Measurements from ENCODE around the gene TMEM186.
"Not testable (repeated sequence)": the region's sequence is repeated elsewhere in the genome, so short reads cannot be mapped to it uniquely, and the experiment has no call there.

TMEM186 gene

DNA sequence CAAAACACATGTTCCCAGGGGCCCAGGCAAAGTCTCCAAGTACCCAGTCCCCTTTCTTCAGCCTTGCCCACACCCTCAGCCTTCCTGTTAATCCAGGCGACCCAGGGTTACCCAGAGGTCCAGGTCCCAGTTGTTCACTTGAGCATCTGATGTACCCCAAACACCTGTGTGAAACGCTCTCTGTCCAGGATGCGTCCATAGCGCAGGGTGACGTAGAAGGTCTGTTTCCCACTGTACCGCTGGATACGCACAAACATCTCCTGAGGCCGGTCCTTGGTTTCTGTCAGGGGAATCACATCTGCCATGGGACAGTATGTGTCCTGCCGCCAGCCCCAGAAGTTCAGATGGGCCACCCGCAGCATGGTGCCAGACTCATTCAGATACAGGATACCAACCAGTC is 1.6 kb downstream of the TMEM186 start:
- Histone ChIP-seq H3K27me3 (ENCODE audit: insufficient read depth, low read length) (no peaks in the 10 kb centered on the region), H3K27ac (ENCODE audit: low read depth, low read length) (no peak overlapping the region), H3K4me1 (ENCODE audit: insufficient read depth, low read length) (peaks cover 12% of the 10 kb centered on the region), H3K9ac (ENCODE audit: low read depth, low read length) (no peak overlapping the region), H3K9me3 (ENCODE audit: insufficient read depth, low read depth, low read length) (no peaks in the 10 kb centered on the region), H3K4me3 (ENCODE audit: low read length) (no peak overlapping the region), H3K36me3 (ENCODE audit: insufficient read depth, low read length) (peaks cover 27% of the 10 kb centered on the region; the same call in 1 of the 2 replicates)
- WGBS: 96% methylated on average over 10 of the region's 10 CpGs

DNA sequence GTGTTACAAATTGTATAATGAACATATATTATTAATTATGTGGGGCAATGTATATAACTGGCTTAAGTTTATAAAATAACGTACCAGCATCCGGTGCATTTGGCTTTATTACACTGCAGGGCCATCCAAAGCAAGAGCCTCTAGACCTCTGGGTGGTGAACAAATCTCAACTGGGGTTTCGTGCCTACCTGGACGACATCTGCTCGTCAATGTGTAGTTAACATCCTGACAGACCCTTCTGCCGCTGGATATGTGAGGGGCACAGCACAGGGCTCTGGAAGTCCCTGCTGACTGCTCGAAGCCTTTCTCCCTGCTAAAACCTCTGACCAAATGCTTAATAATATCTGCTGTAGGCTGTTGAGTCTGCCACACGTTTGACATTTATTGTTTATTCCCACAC is 2.3 kb downstream of the TMEM186 start:
- H3K4me1 ChIP-seq (ENCODE audit: insufficient read depth, low read length): peaks cover 12% of the 10 kb centered on the region
- no peaks in the 10 kb centered on the region for H3K27me3 ChIP-seq (ENCODE audit: insufficient read depth, low read length)
- H3K27ac ChIP-seq (ENCODE audit: low read depth, low read length): no peak overlapping the region
- H3K4me3 ChIP-seq (ENCODE audit: low read length): no peak overlapping the region
- WGBS: 95% methylated on average over 8 of the region's 8 CpGs
- peaks cover 22% of the 10 kb centered on the region; the same call in 1 of the 2 replicates for H3K36me3 ChIP-seq (ENCODE audit: insufficient read depth, low read length)
- H3K9me3 ChIP-seq (ENCODE audit: insufficient read depth, low read depth, low read length): no peaks in the 10 kb centered on the region
- no peak overlapping the region for H3K9ac ChIP-seq (ENCODE audit: low read depth, low read length)

DNA sequence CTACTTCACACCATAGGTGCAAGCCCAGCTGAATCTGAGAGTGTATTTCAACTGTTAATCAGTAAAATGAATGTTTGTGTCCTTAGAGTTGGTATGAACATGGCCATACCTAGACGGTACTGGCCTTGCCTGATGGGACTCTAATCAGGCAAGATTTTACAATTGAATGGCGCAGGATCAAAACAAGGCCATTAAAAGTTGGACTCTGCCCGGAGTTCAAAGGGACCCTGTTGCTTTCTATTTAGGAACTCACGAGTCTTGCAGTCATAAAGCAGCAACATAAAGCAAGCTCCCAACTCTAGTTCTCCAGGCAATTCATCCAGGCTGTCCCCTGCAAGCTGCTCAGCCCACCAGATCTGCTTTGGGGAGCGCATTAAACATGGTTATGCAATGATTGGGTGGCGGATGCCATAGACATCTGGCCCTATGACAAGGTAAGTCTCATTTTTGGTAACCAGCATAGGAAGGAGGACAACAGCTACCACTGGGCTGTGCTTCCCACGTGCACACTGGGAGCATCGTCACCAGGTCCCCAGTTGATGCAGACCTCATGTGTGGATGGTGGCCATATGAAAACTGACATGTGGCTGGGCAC is 8.8 kb downstream of the TMEM186 start:
- Histone ChIP-seq H3K36me3 (ENCODE audit: insufficient read depth, low read length) (no peaks in the 10 kb centered on the region), H3K27me3 (ENCODE audit: insufficient read depth, low read length) (no peaks in the 10 kb centered on the region), H3K9ac (ENCODE audit: low read depth, low read length) (no peak overlapping the region), H3K9me3 (ENCODE audit: insufficient read depth, low read depth, low read length) (no peaks in the 10 kb centered on the region), H3K27ac (ENCODE audit: low read depth, low read length) (no peak overlapping the region), H3K4me1 (ENCODE audit: insufficient read depth, low read length) (no peaks in the 10 kb centered on the region), H3K4me3 (ENCODE audit: low read length) (no peak overlapping the region)
- 91% methylated on average over 8 of the region's 8 CpGs for WGBS

DNA sequence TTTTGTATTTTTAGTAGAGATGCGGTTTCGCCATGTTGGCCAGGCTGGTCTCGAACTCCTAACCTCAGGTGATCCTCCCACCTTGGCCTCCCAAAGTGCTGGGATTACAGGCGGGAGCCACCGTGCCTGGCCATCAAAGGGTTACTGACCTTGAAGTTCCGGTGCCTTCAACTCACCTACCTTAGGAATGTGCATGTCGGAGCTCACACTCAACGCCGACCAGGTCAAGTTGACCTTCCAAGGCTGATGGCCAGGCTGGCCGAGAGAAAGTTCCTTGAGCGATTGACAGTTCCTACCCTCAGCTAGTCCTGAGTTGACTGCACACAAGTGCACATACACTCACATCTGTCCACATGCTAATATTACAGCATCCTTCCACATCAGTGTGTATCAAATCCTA is 11.1 kb downstream of the TMEM186 start:
- WGBS: 90% methylated on average over 11 of the region's 11 CpGs
- not testable (repeated sequence) for H3K27me3 ChIP-seq (ENCODE audit: insufficient read depth, low read length); H3K9me3 ChIP-seq (ENCODE audit: insufficient read depth, low read depth, low read length); H3K4me3 ChIP-seq (ENCODE audit: low read length); H3K36me3 ChIP-seq (ENCODE audit: insufficient read depth, low read length); H3K4me1 ChIP-seq (ENCODE audit: insufficient read depth, low read length); H3K27ac ChIP-seq (ENCODE audit: low read depth, low read length); H3K9ac ChIP-seq (ENCODE audit: low read depth, low read length)

DNA sequence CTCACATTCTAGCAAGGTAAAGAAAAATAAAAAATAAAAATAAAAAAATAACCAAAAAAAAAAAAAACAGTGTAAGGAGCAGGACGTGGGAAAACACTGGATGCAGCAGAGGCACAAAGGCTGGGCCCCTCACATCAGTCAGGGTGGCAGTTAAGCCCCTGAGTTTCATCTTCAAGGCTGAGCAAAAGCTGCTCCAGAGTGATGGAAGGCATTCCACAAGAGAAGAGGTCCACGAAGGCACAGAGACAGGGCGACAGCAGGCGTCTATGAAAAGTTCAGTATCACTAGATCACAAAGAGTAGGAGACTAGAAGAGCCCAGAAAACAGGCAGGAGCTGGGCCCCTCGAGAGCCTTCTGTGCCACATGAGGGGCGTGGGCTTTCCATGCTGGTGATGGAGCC is 12.0 kb downstream of the TMEM186 start:
- H3K27me3 ChIP-seq (ENCODE audit: insufficient read depth, low read length): no peaks in the 10 kb centered on the region
- H3K27ac ChIP-seq (ENCODE audit: low read depth, low read length): no peak overlapping the region
- no peaks in the 10 kb centered on the region for H3K9me3 ChIP-seq (ENCODE audit: insufficient read depth, low read depth, low read length)
- H3K9ac ChIP-seq (ENCODE audit: low read depth, low read length): no peak overlapping the region
- no peak overlapping the region for H3K4me3 ChIP-seq (ENCODE audit: low read length)
- no peaks in the 10 kb centered on the region for H3K4me1 ChIP-seq (ENCODE audit: insufficient read depth, low read length)
- 92% methylated on average over 6 of the region's 6 CpGs for WGBS
- no peaks in the 10 kb centered on the region for H3K36me3 ChIP-seq (ENCODE audit: insufficient read depth, low read length)

DNA sequence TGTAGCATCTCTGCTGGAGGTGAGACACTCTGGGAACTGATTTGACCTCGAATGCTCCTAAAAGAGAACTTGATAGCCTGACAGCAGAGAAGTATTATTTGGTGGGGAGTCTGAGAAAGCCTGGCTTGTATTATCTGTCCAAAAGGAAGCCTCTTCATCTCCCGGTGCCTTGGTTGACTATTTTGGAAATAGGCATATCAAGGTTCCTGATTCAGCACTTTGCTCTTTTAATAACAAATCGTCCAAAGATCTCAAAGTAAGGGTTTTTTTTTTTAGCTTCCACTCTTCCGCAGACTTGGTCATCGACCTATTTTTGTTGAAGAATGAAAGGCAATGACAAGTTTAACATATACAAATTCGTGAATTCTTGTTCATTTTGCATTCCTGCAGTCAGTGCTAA is 14.8 kb downstream of the TMEM186 start:
- Histone ChIP-seq H3K9ac (ENCODE audit: low read depth, low read length) (no peak overlapping the region), H3K4me3 (ENCODE audit: low read length) (no peak overlapping the region), H3K4me1 (ENCODE audit: insufficient read depth, low read length) (no peaks in the 10 kb centered on the region), H3K27me3 (ENCODE audit: insufficient read depth, low read length) (no peaks in the 10 kb centered on the region), H3K36me3 (ENCODE audit: insufficient read depth, low read length) (no peaks in the 10 kb centered on the region), H3K27ac (ENCODE audit: low read depth, low read length) (no peak overlapping the region), H3K9me3 (ENCODE audit: insufficient read depth, low read depth, low read length) (no peaks in the 10 kb centered on the region)
- 87% methylated on average over 6 of the region's 6 CpGs for WGBS

DNA sequence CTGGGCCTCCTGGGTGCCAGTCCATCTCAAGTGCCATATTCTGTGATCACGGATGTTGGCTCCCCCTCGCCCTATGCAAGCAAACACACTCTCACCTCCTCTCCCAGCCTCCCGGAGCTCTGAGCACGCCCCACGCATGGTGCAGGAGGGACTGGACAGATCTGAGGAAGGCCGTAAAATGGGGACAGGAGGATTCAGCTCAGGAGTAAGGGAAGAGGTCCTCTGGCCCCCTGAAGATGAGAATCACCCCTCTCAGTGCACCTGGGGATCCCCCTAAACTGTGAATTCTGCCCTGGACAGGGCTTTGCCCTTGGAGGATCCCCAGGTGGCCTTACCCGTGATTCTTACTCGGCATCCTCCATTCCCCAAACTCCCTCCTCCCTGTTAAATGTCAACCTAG is 15.6 kb downstream of the TMEM186 start:
- H3K4me1 ChIP-seq (ENCODE audit: insufficient read depth, low read length): no peaks in the 10 kb centered on the region
- no peak overlapping the region for H3K4me3 ChIP-seq (ENCODE audit: low read length)
- H3K27ac ChIP-seq (ENCODE audit: low read depth, low read length): no peak overlapping the region
- no peaks in the 10 kb centered on the region for H3K36me3 ChIP-seq (ENCODE audit: insufficient read depth, low read length)
- H3K27me3 ChIP-seq (ENCODE audit: insufficient read depth, low read length): no peaks in the 10 kb centered on the region
- no peaks in the 10 kb centered on the region for H3K9me3 ChIP-seq (ENCODE audit: insufficient read depth, low read depth, low read length)
- 90% methylated on average over 8 of the region's 8 CpGs for WGBS
- H3K9ac ChIP-seq (ENCODE audit: low read depth, low read length): no peak overlapping the region

DNA sequence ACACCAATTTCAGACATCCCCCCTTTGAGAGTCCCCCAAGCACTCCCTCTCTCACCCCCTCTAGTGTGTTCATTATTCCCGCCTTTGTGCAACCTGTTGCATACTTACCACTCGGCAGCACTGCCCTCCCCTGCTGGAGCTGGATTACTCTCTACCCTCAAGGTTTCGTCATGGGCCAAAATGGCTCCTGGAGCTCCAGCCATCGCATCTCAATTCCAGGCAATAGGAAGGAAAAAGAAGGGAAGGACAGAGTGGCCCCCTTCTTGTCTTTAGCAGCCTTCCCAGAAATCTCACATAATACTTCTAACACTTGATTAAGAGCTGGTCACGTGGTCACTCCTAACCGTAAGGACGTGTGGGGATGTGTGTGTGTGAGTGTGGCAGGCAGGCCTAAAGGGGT is 20.2 kb downstream of the TMEM186 start:
- Histone ChIP-seq H3K9ac (ENCODE audit: low read depth, low read length) (no peak overlapping the region), H3K4me3 (ENCODE audit: low read length) (no peak overlapping the region), H3K27ac (ENCODE audit: low read depth, low read length) (no peak overlapping the region), H3K36me3 (ENCODE audit: insufficient read depth, low read length) (no peaks in the 10 kb centered on the region), H3K9me3 (ENCODE audit: insufficient read depth, low read depth, low read length) (no peaks in the 10 kb centered on the region), H3K27me3 (ENCODE audit: insufficient read depth, low read length) (no peaks in the 10 kb centered on the region), H3K4me1 (ENCODE audit: insufficient read depth, low read length) (no peaks in the 10 kb centered on the region)
- WGBS: 95% methylated on average over 6 of the region's 7 CpGs

DNA sequence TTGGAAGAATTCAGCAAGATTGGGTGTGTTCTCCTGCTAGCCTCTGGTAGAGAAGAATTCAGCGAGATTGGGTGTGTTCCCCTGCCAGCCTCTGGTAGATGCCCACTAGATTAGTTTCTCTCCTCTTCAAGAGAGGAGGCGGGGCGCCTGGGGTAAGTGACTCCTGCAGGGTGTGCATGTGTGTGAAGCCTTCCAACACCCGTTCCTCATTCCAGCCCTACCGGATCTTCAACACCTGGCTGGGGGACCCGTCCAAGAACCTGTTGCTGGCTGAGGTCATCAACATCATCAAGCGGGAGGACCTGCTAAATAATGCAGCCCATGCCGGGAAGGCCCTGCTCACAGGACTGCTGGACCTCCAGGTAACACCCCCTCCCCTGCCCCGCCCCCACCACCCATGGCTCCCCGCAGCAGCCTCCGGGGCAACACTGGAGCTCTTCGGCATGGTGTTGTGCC is 21.3 kb downstream of the TMEM186 start:
- Histone ChIP-seq H3K4me1 (ENCODE audit: insufficient read depth, low read length) (no peaks in the 10 kb centered on the region), H3K27me3 (ENCODE audit: insufficient read depth, low read length) (no peaks in the 10 kb centered on the region), H3K9me3 (ENCODE audit: insufficient read depth, low read depth, low read length) (no peaks in the 10 kb centered on the region), H3K36me3 (ENCODE audit: insufficient read depth, low read length) (no peaks in the 10 kb centered on the region), H3K27ac (ENCODE audit: low read depth, low read length) (no peak overlapping the region), H3K9ac (ENCODE audit: low read depth, low read length) (no peak overlapping the region), H3K4me3 (ENCODE audit: low read length) (no peak overlapping the region)
- WGBS: 53% methylated on average over 12 of the region's 12 CpGs

DNA sequence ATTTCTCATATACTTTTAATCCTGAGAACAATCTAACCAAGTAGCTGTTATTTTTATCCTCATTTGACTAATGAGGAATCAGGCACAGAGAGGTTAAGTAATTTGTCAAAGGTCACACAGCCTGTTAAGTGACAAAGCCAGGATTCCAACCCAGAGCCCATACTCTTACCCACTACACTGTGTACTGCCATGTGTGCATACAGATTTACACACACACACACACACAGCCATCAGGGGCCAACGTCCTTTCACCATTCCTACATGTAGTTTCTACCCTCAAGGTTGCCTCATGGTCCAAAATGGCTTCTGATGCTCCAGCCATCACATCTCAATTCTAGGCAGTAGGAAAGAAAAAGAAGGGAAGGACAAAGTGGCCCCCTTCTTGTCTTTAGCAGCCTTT is 22.1 kb downstream of the TMEM186 start:
- H3K9me3 ChIP-seq (ENCODE audit: insufficient read depth, low read depth, low read length): no peaks in the 10 kb centered on the region
- no peak overlapping the region for H3K9ac ChIP-seq (ENCODE audit: low read depth, low read length)
- no peaks in the 10 kb centered on the region for H3K27me3 ChIP-seq (ENCODE audit: insufficient read depth, low read length)
- 71% methylated on average over 1 of the region's 1 CpG for WGBS
- H3K4me3 ChIP-seq (ENCODE audit: low read length): no peak overlapping the region
- no peak overlapping the region for H3K27ac ChIP-seq (ENCODE audit: low read depth, low read length)
- no peaks in the 10 kb centered on the region for H3K4me1 ChIP-seq (ENCODE audit: insufficient read depth, low read length)
- no peaks in the 10 kb centered on the region for H3K36me3 ChIP-seq (ENCODE audit: insufficient read depth, low read length)

DNA sequence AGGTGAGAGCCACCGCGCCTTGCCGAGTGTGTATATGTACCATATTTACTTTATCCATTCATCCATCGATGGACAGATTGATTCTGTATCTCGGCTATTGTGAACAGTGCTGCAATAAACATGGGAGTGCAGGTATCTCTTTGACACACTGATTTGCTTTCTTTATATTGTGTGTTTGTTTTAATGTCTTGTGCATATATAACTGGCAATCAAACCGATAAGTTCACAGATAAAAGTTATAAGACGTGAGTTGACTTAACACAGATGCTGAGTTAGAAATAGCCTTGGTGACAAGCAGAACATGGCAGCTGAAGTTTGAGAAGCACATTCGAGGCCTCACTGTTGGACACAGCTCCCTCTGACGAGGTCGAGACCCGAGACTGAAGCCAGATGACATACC is 23.2 kb downstream of the TMEM186 start:
- 93% methylated on average over 11 of the region's 11 CpGs for WGBS
- H3K27me3 ChIP-seq (ENCODE audit: insufficient read depth, low read length): no peaks in the 10 kb centered on the region
- no peaks in the 10 kb centered on the region for H3K9me3 ChIP-seq (ENCODE audit: insufficient read depth, low read depth, low read length)
- no peak overlapping the region for H3K9ac ChIP-seq (ENCODE audit: low read depth, low read length)
- H3K36me3 ChIP-seq (ENCODE audit: insufficient read depth, low read length): no peaks in the 10 kb centered on the region
- H3K4me1 ChIP-seq (ENCODE audit: insufficient read depth, low read length): no peaks in the 10 kb centered on the region
- H3K27ac ChIP-seq (ENCODE audit: low read depth, low read length): no peak overlapping the region
- H3K4me3 ChIP-seq (ENCODE audit: low read length): no peak overlapping the region

DNA sequence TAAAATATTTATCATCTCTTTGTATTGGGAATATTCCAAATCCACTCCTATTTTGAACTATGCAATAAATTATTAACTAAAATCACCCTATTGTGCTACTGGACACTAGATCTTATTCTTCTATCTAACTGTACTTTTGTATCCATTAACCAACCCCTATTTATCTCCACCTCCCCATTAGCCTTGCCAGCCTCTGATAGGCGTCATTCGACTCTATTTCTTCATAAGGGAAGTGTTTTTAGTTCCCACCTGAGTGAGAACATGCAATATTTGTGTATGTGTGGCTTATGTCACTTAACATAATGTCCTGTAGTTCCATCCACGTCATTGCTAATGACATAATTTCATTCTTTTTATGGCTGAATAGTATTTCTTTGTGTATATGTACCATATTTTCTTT is 23.9 kb downstream of the TMEM186 start:
- no peak overlapping the region for H3K4me3 ChIP-seq (ENCODE audit: low read length)
- H3K27me3 ChIP-seq (ENCODE audit: insufficient read depth, low read length): no peaks in the 10 kb centered on the region
- no peaks in the 10 kb centered on the region for H3K4me1 ChIP-seq (ENCODE audit: insufficient read depth, low read length)
- H3K27ac ChIP-seq (ENCODE audit: low read depth, low read length): no peak overlapping the region
- 77% methylated on average over 2 of the region's 3 CpGs for whole genome bisulfite sequencing
- H3K9me3 ChIP-seq (ENCODE audit: insufficient read depth, low read depth, low read length): no peaks in the 10 kb centered on the region
- no peak overlapping the region for H3K9ac ChIP-seq (ENCODE audit: low read depth, low read length)
- no peaks in the 10 kb centered on the region for H3K36me3 ChIP-seq (ENCODE audit: insufficient read depth, low read length)
